ENCODE results near the gene TAT. TPM values are rescaled to one million over a fixed set of nuclear protein-coding genes. Genes with fewer than 3 reads are reported as not detected.
"Not testable (repeated sequence)": the region's sequence is repeated elsewhere in the genome, so short reads cannot be mapped to it uniquely, and the experiment has no call there.

TAT gene
- total RNA-seq, 6 donors from 2014 or later = 0.15 to 0.88 (median 0.54) TPM; not detected in 2

DNA sequence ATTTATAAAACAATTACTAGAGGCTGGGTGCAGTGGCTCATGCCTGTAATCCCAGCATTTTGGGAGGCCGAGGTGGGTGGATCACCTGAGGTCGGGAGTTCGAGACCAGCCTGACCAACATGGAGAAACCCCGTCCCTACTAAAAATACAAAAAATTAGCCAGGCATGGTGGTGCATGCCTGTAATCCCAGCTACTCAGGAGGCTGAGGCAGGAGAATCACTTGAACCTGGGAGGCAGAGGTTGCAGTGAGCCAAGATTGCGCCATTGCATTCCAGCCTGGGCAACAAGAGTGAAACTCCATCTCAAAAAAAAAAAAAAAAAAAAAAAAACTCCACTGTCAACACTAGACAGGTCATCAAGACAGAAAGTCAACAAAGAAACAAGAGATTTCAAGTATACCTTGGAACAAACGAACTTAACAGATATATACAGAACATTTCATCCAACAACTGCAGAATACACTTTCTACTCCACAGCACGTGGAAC is 18.5 kb upstream of the TAT start:
- not testable (repeated sequence) for H3K27ac ChIP-seq; DNase-seq; H3K4me3 ChIP-seq; H3K9me3 ChIP-seq; H3K27me3 ChIP-seq; H3K36me3 ChIP-seq; ATAC-seq (ENCODE audit: low FRiP score in 2 of 2)
- 77 to 79% methylated on average over 7 of the region's 7 CpGs for WGBS, 2 donors
- peak in 1 of 4 donors; percentile 26 for TF ChIP-seq EP300 (IDR thresholded peaks at IDR 0.05)
- H3K4me1 ChIP-seq = peaks cover 0 to 16% (median 0%) of the 10 kb centered on the region in 4 donors

DNA sequence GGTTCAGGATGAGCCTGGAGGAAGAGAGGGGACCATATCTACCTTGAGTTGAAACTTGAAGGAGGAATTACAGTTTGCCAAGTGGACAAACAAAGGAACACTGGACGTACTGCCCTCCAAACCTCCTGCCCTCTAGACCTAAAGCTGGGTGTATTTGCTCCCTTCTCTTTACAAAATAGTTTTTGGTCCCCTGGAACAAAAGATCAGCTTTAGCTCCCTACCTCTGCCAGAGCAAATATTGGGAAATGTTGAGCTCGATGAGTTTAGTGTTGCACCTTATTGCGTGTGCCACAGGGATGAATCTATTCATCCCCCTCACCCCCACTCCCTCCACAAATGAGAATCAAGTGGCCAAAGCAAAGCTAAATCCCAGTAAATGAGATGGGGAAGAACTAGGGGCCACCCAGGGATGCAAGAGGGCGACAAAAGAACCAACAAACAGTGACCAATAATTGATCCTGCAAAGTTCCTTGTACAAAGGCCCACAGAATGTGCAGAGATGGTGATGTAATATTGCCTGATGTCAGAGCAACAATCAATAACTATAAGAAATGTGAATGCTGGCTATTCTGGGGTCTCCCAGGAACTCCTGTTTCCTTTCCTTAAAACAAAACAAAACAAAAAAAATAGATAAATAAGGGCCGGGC is 17.2 kb upstream of the TAT start:
- DNase-seq (no peak), ATAC-seq (ENCODE audit: low FRiP score in 2 of 2) (no peak)
- Histone ChIP-seq H3K4me1 (peaks cover 0 to 16% (median 0%) of the 10 kb centered on the region in 4 donors), H3K4me3 (no peak overlapping the region), H3K27ac (peak overlapping the region in 2 of 4 donors; percentile 4 to 8), H3K36me3 (no peaks in the 10 kb centered on the region), H3K9me3 (no peaks in the 10 kb centered on the region), H3K27me3 (no peaks in the 10 kb centered on the region)
- 70 to 81% methylated on average over 5 of the region's 5 CpGs for whole genome bisulfite sequencing, 2 donors
- TF ChIP-seq POLR2A (IDR thresholded peaks at IDR 0.05) (no peak), POLR2AphosphoS5 (IDR thresholded peaks at IDR 0.05) (no peak)

DNA sequence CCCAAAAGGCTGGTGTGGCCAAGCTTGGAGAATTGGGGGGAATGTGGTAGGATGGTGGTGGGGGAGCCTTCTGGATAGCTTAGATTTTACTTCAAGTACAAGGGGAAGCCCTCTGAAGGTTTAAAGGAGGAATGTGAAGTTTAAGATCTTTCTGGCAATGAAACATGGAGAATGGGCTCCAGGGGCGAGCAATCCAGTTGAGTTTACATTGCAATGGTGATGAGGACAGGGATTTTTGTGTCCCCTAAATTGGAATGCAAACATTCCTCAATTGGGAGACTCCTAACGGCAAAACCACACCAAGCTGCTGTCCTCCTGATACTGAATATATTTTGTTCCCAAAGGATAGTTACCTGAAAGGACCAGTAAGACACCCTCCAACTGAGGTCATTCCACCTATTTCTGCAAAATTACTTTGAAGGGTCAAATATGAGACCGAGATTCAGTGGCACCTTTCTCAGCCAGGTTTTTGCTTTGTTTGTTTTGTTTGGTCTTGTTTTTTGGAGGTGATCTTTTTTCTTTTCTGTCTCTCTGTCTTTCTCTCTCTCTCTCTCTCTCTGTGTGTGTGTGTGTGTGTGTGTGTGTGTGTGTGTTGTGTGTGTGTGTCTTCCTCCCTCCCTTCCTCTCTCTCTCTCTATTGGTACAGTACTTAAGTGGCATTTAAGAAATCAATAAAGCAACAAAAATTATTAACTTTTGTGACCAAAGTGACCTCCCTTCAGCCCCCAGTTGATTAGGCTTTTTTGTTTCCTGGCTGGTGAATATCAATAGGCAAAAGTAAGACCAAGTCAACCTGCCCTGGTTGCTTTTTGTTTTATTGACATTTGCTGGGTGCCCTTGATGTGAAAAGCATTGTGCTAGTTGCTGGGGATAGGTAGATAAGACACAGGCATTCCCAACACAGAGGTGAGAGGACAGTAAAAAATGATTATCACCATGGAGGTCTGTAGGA is 16.4 kb upstream of the TAT start:
- no peak for DNase-seq
- ATAC-seq (ENCODE audit: low FRiP score in 2 of 2) = no peak
- TF ChIP-seq, protein P1, sequence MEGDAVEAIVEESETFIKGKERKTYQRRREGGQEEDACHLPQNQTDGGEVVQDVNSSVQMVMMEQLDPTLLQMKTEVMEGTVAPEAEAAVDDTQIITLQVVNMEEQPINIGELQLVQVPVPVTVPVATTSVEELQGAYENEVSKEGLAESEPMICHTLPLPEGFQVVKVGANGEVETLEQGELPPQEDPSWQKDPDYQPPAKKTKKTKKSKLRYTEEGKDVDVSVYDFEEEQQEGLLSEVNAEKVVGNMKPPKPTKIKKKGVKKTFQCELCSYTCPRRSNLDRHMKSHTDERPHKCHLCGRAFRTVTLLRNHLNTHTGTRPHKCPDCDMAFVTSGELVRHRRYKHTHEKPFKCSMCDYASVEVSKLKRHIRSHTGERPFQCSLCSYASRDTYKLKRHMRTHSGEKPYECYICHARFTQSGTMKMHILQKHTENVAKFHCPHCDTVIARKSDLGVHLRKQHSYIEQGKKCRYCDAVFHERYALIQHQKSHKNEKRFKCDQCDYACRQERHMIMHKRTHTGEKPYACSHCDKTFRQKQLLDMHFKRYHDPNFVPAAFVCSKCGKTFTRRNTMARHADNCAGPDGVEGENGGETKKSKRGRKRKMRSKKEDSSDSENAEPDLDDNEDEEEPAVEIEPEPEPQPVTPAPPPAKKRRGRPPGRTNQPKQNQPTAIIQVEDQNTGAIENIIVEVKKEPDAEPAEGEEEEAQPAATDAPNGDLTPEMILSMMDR (IDR thresholded peaks at IDR 0.05) = no peak
- TF ChIP-seq POLR2AphosphoS5 (IDR thresholded peaks at IDR 0.05) (no peak), POLR2A (IDR thresholded peaks at IDR 0.05) (no peak), EP300 (IDR thresholded peaks at IDR 0.05) (no peak)
- peaks cover 0 to 16% (median 0%) of the 10 kb centered on the region in 4 donors for H3K4me1 ChIP-seq
- peak overlapping the region in 2 of 4 donors; percentile 4 to 8 for H3K27ac ChIP-seq
- H3K9me3 ChIP-seq = no peaks in the 10 kb centered on the region
- 61 to 69% methylated on average over 3 of the region's 3 CpGs for WGBS, 2 donors
- H3K4me3 ChIP-seq = no peak overlapping the region
- H3K27me3 ChIP-seq = no peaks in the 10 kb centered on the region
- no peaks in the 10 kb centered on the region for H3K36me3 ChIP-seq

DNA sequence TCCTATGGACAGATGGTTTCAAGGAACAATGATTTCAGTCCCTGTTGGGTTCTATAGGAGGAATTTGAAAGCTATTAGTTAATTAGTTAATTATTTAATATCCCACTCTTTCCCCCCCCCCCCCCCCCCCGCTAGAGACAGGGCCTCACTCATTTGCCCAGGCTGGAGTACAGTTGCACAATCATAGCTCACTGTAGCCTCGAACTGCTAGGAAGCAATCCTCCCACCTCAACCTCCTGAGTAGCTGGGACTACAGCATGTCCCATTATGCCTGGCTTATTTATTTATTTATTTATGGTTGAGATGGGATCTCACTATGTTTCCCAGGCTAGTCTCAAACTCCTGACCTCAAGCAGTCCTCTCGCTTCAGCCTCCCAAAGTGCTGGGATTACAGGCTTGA is 15.0 kb upstream of the TAT start:
- no peaks in the 10 kb centered on the region for H3K27me3 ChIP-seq
- DNase-seq (no peak), ATAC-seq (ENCODE audit: low FRiP score in 2 of 2) (no peak)
- no peak overlapping the region for H3K4me3 ChIP-seq
- H3K27ac ChIP-seq = no peak overlapping the region
- 76 to 80% methylated on average over 3 of the region's 3 CpGs for WGBS, 2 donors
- no peaks in the 10 kb centered on the region for H3K9me3 ChIP-seq
- no peaks in the 10 kb centered on the region for H3K36me3 ChIP-seq
- H3K4me1 ChIP-seq = peaks cover 0 to 16% (median 0%) of the 10 kb centered on the region in 4 donors
- no peak for TF ChIP-seq POLR2AphosphoS5 (IDR thresholded peaks at IDR 0.05)
- TF ChIP-seq EP300 (IDR thresholded peaks at IDR 0.05) = no peak
- TF ChIP-seq, protein P1 (IDR thresholded peaks at IDR 0.05) = no peak
- TF ChIP-seq POLR2A (IDR thresholded peaks at IDR 0.05) = no peak

DNA sequence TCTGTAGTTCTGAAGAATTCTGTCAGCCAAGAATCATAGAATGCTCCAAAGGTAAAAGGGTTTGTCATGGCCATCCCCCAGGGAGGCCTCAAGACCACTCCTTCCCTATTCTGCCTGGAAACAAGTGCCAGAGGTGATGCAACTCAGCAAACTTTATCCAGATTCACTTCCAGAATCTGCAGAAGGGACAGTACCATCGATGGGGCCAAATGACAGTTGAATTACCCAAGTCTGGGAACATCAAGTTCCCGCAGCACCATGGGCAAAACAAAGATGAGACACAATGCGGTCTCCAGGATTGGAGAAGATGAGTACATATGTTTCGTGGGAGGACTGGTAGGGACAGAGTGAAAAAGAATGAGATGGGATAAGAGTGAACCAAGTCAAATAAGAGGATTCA is 13.7 kb upstream of the TAT start:
- no peak for TF ChIP-seq EP300 (IDR thresholded peaks at IDR 0.05)
- no peak for TF ChIP-seq POLR2AphosphoS5 (IDR thresholded peaks at IDR 0.05)
- TF ChIP-seq POLR2A (IDR thresholded peaks at IDR 0.05) = no peak
- TF ChIP-seq, protein P1 (IDR thresholded peaks at IDR 0.05) = no peak
- 80 to 86% methylated on average over 4 of the region's 4 CpGs for WGBS, 2 donors
- Histone ChIP-seq H3K9me3 (no peaks in the 10 kb centered on the region), H3K36me3 (no peaks in the 10 kb centered on the region), H3K4me3 (no peak overlapping the region), H3K27ac (no peak overlapping the region), H3K27me3 (no peaks in the 10 kb centered on the region), H3K4me1 (peaks cover 0 to 13% (median 0%) of the 10 kb centered on the region in 4 donors)
- no peak for DNase-seq
- ATAC-seq (ENCODE audit: low FRiP score in 2 of 2) = no peak

DNA sequence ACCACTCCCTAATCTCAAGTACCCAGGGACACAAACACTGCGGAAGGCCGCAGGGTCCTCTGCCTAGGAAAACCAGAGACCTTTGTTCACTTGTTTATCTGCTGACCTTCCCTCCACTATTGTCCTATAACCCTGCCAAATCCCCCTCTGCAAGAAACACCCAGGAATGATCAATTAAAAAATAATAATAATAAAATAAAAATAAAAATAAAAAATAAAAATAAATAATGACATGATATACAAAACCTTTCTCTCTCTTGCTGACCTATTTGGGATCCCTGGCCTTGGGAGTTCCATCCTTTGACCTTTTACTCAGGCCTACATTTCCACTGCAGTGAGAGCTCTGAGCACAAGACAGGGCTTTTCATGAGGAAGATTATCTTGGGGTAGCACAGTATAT is 13.2 kb upstream of the TAT start:
- not testable (repeated sequence) for DNase-seq; ATAC-seq (ENCODE audit: low FRiP score in 2 of 2); H3K9me3 ChIP-seq; H3K27ac ChIP-seq; H3K4me3 ChIP-seq; H3K27me3 ChIP-seq; H3K36me3 ChIP-seq
- 71% methylated on average over 1 of the region's 2 CpGs; no CpG with 5 or more reads in 1 of the 2 donors for WGBS, 2 donors
- H3K4me1 ChIP-seq = peaks cover 0 to 13% (median 0%) of the 10 kb centered on the region in 4 donors

DNA sequence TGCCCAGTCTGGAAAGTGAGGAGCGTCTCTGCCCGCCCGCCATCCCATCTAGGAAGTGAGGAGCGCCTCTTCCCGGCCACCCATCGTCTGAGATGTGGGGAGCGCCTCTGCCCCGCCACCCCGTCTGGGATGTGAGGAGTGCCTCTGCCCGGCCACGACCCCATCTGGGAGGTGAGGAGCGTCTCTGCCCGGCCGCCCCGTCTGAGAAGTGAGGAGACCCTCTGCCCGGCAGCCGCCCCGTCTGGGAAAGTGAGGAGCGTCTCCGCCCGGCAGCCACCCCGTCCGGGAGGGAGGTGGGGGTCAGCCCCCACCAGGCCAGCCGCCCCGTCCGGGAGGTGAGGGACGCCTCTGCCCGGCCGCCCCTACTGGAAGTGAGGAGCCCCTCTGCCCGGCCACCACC is 12.4 kb upstream of the TAT start:
- not testable (repeated sequence) for H3K4me1 ChIP-seq; H3K9me3 ChIP-seq; H3K36me3 ChIP-seq; H3K27me3 ChIP-seq; H3K4me3 ChIP-seq; ATAC-seq (ENCODE audit: low FRiP score in 2 of 2); H3K27ac ChIP-seq
- DNase-seq = peak in 1 of 2 donors; percentile 66
- 93 to 94% methylated on average over 6 to 23 of the region's 30 CpGs for WGBS, 2 donors
